ENCODE data around the gene MMP25.

MMP25 gene

DNA sequence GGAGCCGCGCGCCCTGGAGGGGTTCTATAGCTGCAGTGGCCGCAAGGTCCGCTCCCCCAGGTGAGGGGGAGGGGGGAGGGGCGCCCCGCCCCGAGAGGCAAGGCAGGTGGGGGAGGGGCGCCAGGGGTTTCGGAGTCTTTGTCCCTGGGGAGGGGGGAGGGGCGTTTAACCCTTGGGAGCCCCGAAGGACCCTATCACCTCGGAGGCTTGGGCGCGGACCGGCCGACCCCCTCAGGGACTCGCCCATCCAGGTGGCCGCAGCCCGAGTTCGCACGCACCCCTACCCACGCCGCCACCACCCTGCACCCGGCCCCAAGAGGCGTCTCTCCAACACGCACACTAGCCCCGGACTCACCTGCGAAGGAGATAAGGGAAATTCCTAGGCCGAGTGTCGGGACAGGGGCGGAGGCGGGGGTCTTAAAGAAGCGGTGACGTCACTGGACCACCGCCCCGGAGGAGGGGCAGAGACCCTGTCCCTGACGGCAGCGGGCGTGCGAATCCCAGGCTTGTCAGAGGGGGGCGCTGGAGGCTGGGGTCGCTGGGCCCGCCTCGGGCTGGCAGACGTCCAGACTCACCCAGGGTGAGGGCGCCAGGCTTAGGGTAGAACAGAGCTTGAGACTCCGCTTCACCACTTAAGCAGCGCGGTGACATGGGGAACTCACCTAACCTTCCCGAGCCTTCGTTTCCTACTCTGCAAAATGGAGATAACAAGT, 28.4 kb upstream of the MMP25 start, which contains the start of gene CLDN6:
Gene CLDN6 (minus strand): TSS at position 390 of the 713 bp plus-strand sequence. CDS start 2,162 bp downstream, outside the sequence.
- H3K4me1 ChIP-seq (ENCODE audit: control insufficient read depth, insufficient read depth, low read length): peaks cover 26% of the 10 kb centered on the region
- H3K27ac ChIP-seq (ENCODE audit: low read length): no peak within 1 kb of the TSS
- peak within 1 kb of the TSS; percentile 76 for H3K4me3 ChIP-seq (ENCODE audit: low read length)
- H3K36me3 ChIP-seq (ENCODE audit: control insufficient read depth, insufficient read depth, low read length): peaks cover 16% of the 10 kb centered on the region
- WGBS (ENCODE audit: insufficient coverage, insufficient read length): no CpG with 5 or more reads among the region's 52 CpGs
- DNase-seq (ENCODE audit: low read depth, low spot score): no peak
- H3K9me3 ChIP-seq (ENCODE audit: control insufficient read depth, insufficient read depth, low read length): no peaks in the 10 kb centered on the region
- H3K27me3 ChIP-seq (ENCODE audit: control insufficient read depth, insufficient read depth, low read length): no peaks in the 10 kb centered on the region

DNA sequence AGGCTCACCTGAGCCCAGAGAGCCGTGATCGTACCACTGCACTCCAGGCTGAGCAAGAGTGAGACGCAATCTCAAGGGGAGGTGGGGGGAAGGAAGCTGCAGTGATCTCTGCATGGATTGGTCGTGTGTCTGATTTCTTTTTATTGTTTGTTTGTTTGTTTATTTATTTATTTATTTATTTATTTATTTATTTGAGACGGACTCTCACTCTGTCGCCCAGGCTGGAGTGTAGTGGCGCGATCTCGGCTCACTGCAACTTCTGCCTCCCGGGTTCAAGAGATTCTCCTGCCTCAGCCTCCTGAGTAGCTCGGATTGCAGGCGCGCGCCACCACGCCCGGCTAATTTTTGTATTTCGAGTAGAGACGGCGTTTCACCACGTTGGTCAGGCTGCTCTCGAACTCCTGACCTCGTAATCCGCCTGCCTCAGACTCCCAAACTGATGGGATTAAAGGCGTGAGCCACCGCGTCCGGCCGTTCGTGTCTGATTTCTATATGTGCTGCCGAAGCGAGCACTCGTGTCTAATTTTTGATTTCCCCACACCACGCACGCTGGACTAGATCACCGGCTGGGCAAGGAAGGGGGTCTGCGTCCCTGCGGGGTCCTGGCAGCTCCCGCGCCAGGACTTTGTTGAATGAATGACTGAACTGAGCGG, 26.6 kb upstream of the MMP25 start:
- no CpG with 5 or more reads among the region's 40 CpGs for WGBS (ENCODE audit: insufficient coverage, insufficient read length)
- H3K9me3 ChIP-seq (ENCODE audit: control insufficient read depth, insufficient read depth, low read length): no peaks in the 10 kb centered on the region
- peaks cover 12% of the 10 kb centered on the region for H3K36me3 ChIP-seq (ENCODE audit: control insufficient read depth, insufficient read depth, low read length)
- H3K27me3 ChIP-seq (ENCODE audit: control insufficient read depth, insufficient read depth, low read length): no peaks in the 10 kb centered on the region
- peaks cover 10% of the 10 kb centered on the region for H3K4me1 ChIP-seq (ENCODE audit: control insufficient read depth, insufficient read depth, low read length)
- no peak for DNase-seq (ENCODE audit: low read depth, low spot score)
- H3K27ac ChIP-seq (ENCODE audit: low read length): no peak overlapping the region
- H3K4me3 ChIP-seq (ENCODE audit: low read length): peak overlapping the region; percentile 41; the same call in 1 of the 2 replicates

DNA sequence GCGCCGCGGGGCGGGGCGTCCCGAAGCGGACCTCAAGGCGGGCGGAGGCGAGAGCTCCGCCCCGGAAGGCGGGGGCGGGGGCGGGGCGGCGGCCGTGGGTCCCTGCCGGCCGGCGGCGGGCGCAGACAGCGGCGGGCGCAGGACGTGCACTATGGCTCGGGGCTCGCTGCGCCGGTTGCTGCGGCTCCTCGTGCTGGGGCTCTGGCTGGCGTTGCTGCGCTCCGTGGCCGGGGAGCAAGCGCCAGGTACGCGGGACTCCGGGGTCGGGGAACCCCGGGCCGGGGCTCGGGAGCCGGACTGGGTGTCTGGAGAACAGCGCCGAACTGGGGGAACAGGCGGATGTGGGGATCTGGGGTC, 26.1 kb upstream of the MMP25 start, which contains the start of gene TNFRSF12A:
Gene TNFRSF12A (plus strand): TSS at position 122 of the 357 bp plus-strand sequence. CDS start 30 bp downstream, at position 152.
- Histone ChIP-seq H3K27me3 (ENCODE audit: control insufficient read depth, insufficient read depth, low read length) (no peaks in the 10 kb centered on the region), H3K4me3 (ENCODE audit: low read length) (peak within 1 kb of the TSS; percentile 41), H3K4me1 (ENCODE audit: control insufficient read depth, insufficient read depth, low read length) (peaks cover 10% of the 10 kb centered on the region), H3K36me3 (ENCODE audit: control insufficient read depth, insufficient read depth, low read length) (peaks cover 12% of the 10 kb centered on the region), H3K9me3 (ENCODE audit: control insufficient read depth, insufficient read depth, low read length) (no peaks in the 10 kb centered on the region), H3K27ac (ENCODE audit: low read length) (no peak within 1 kb of the TSS)
- no CpG with 5 or more reads among the region's 49 CpGs for WGBS (ENCODE audit: insufficient coverage, insufficient read length)
- no peak for DNase-seq (ENCODE audit: low read depth, low spot score)

DNA sequence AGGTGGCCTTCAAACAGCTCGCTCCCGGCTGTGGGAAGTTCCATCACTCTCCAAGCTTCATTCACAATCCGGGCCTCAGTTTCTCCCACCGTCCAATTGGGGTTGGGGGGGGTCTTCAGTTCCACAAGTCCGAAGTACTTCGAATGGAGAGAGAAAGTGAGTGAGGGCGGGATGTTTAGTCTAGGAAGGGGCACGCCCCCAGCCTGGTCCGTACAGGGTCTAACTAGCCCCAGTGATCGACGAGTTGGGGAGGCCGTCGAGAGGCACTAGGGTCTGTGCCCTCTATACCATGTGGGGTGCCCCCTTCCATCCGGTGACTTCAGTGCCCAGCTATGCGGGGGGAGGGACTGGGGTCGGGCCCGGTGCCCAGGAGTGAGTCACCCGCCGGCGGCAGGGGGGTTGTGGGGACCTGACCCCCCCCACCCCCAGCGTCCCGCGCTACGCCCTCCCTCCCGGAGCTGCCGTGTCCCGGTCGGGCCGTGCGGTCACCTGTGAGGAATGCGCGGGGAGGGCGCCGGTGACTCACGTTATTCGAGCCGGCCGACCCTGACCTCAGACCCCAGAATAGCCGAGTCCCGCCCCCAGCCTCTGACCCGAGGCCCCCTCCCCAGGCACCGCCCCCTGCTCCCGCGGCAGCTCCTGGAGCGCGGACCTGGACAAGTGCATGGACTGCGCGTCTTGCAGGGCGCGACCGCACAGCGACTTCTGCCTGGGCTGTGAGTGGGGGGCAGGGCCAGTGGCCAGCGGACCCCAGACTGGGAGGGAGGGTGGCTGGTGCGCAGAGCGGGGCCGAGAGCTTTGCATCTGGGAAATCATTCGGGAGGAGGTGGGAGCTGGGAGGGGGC, 25.5 kb upstream of the MMP25 start:
- Histone ChIP-seq H3K36me3 (ENCODE audit: control insufficient read depth, insufficient read depth, low read length) (peaks cover 10% of the 10 kb centered on the region), H3K4me1 (ENCODE audit: control insufficient read depth, insufficient read depth, low read length) (peaks cover 8% of the 10 kb centered on the region), H3K9me3 (ENCODE audit: control insufficient read depth, insufficient read depth, low read length) (no peaks in the 10 kb centered on the region), H3K27ac (ENCODE audit: low read length) (no peak overlapping the region), H3K4me3 (ENCODE audit: low read length) (peak overlapping the region; percentile 41), H3K27me3 (ENCODE audit: control insufficient read depth, insufficient read depth, low read length) (no peaks in the 10 kb centered on the region)
- DNase-seq (ENCODE audit: low read depth, low spot score): no peak
- WGBS (ENCODE audit: insufficient coverage, insufficient read length): no CpG with 5 or more reads among the region's 57 CpGs

DNA sequence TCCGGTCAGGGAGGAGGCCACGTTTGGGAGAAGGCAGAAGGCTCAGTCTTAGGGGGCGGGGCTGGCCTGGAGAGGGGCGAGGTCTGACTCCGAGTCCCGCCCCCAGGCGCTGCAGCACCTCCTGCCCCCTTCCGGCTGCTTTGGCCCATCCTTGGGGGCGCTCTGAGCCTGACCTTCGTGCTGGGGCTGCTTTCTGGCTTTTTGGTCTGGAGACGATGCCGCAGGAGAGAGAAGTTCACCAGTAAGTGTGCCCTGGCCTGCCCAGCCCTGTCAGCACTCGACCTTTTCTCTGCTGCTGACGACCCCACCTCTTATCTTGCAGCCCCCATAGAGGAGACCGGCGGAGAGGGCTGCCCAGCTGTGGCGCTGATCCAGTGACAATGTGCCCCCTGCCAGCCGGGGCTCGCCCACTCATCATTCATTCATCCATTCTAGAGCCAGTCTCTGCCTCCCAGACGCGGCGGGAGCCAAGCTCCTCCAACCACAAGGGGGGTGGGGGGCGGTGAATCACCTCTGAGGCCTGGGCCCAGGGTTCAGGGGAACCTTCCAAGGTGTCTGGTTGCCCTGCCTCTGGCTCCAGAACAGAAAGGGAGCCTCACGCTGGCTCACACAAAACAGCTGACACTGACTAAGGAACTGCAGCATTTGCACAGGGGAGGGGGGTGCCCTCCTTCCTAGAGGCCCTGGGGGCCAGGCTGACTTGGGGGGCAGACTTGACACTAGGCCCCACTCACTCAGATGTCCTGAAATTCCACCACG, 24.7 kb upstream of the MMP25 start:
- Histone ChIP-seq H3K27ac (ENCODE audit: low read length) (no peak overlapping the region), H3K4me1 (ENCODE audit: control insufficient read depth, insufficient read depth, low read length) (peaks cover 5% of the 10 kb centered on the region), H3K36me3 (ENCODE audit: control insufficient read depth, insufficient read depth, low read length) (peaks cover 14% of the 10 kb centered on the region), H3K4me3 (ENCODE audit: low read length) (peak overlapping the region; percentile 41; the same call in 1 of the 2 replicates), H3K9me3 (ENCODE audit: control insufficient read depth, insufficient read depth, low read length) (no peaks in the 10 kb centered on the region), H3K27me3 (ENCODE audit: control insufficient read depth, insufficient read depth, low read length) (no peaks in the 10 kb centered on the region)
- WGBS (ENCODE audit: insufficient coverage, insufficient read length): no CpG with 5 or more reads among the region's 25 CpGs
- no peak for DNase-seq (ENCODE audit: low read depth, low spot score)

DNA sequence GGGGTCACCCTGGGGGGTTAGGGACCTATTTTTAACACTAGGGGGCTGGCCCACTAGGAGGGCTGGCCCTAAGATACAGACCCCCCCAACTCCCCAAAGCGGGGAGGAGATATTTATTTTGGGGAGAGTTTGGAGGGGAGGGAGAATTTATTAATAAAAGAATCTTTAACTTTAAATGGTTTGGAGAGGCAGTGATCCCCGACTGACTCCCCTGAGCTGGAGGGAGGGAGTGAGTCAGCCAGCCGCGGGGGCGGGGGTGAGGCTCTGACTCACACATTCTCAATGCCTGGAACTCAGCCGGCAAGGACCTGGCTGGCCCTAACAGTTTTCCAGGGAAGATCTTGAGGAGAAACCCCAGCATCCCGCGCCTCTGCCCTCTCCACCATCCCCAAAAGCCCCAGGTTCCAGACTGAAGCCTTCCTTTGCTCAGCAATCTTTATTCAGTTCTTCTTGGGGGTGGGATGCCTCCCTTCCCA, 24.1 kb upstream of the MMP25 start:
- Histone ChIP-seq H3K27me3 (ENCODE audit: control insufficient read depth, insufficient read depth, low read length) (no peaks in the 10 kb centered on the region), H3K9me3 (ENCODE audit: control insufficient read depth, insufficient read depth, low read length) (no peaks in the 10 kb centered on the region), H3K4me3 (ENCODE audit: low read length) (peak overlapping the region; percentile 6; the same call in 1 of the 2 replicates), H3K36me3 (ENCODE audit: control insufficient read depth, insufficient read depth, low read length) (peaks cover 18% of the 10 kb centered on the region), H3K4me1 (ENCODE audit: control insufficient read depth, insufficient read depth, low read length) (peaks cover 5% of the 10 kb centered on the region), H3K27ac (ENCODE audit: low read length) (no peak overlapping the region)
- no CpG with 5 or more reads among the region's 8 CpGs for WGBS (ENCODE audit: insufficient coverage, insufficient read length)
- DNase-seq (ENCODE audit: low read depth, low spot score): no peak

DNA sequence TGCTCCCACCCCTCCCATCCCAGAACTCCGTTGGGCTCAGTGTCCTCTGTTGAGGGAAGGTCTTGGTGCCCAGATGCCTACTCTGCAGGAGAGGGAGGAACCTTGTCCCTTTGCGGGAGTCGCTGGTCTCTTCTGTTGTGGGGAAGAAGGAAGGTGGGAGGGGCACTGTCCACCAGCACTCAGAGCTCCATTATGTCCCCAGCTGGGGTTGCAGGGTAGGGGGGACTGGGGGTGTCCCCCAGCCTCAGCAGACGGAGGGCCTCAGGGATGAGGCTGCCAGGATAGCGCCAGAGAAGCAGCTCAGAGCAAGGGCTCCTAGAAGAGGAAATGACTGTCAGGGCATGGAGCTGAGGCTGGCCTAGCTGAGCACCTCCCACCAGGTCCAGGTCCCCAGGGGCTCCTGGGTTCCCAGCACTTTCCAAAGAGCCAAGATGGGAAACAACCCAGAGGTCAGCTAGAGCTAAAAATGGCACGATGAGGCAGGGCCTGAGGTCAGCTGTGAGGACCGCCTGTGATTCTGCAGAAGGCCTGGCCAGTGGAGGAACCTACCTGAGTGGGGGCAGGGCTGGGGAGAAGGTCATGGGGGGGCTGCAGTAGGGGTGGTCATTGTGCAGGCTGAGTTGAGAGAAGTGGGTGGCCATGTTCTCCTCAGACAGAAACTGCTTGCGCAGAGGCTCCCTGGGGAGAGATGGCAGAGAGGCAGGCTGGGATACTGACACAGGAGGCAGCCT, 23.5 kb upstream of the MMP25 start:
- no CpG with 5 or more reads among the region's 8 CpGs for WGBS (ENCODE audit: insufficient coverage, insufficient read length)
- Histone ChIP-seq H3K27ac (ENCODE audit: low read length) (no peak overlapping the region), H3K4me1 (ENCODE audit: control insufficient read depth, insufficient read depth, low read length) (peaks cover 6% of the 10 kb centered on the region), H3K4me3 (ENCODE audit: low read length) (peak overlapping the region; percentile 60; the same call in 1 of the 2 replicates), H3K27me3 (ENCODE audit: control insufficient read depth, insufficient read depth, low read length) (no peaks in the 10 kb centered on the region), H3K9me3 (ENCODE audit: control insufficient read depth, insufficient read depth, low read length) (no peaks in the 10 kb centered on the region), H3K36me3 (ENCODE audit: control insufficient read depth, insufficient read depth, low read length) (peaks cover 18% of the 10 kb centered on the region)
- DNase-seq (ENCODE audit: low read depth, low spot score): no peak

DNA sequence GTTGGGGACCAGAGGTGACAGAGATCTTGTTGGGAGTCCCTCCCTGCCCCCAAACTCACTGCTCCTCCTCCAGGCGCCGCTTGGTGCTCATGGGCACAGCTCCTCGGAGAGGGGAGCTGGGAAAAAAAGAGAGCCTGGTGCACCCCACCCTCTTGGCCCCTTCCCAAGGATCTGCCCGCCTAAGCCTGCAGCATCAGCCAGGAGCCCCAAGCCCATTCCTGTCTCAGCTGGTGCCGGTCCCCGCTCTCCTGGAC, 23.0 kb upstream of the MMP25 start:
- no peaks in the 10 kb centered on the region for H3K27me3 ChIP-seq (ENCODE audit: control insufficient read depth, insufficient read depth, low read length)
- no CpG with 5 or more reads among the region's 6 CpGs for WGBS (ENCODE audit: insufficient coverage, insufficient read length)
- H3K4me3 ChIP-seq (ENCODE audit: low read length): peak overlapping the region; percentile 60; the same call in 1 of the 2 replicates
- H3K4me1 ChIP-seq (ENCODE audit: control insufficient read depth, insufficient read depth, low read length): peaks cover 6% of the 10 kb centered on the region
- H3K9me3 ChIP-seq (ENCODE audit: control insufficient read depth, insufficient read depth, low read length): no peaks in the 10 kb centered on the region
- DNase-seq (ENCODE audit: low read depth, low spot score): no peak
- no peak overlapping the region for H3K27ac ChIP-seq (ENCODE audit: low read length)
- H3K36me3 ChIP-seq (ENCODE audit: control insufficient read depth, insufficient read depth, low read length): peaks cover 18% of the 10 kb centered on the region

DNA sequence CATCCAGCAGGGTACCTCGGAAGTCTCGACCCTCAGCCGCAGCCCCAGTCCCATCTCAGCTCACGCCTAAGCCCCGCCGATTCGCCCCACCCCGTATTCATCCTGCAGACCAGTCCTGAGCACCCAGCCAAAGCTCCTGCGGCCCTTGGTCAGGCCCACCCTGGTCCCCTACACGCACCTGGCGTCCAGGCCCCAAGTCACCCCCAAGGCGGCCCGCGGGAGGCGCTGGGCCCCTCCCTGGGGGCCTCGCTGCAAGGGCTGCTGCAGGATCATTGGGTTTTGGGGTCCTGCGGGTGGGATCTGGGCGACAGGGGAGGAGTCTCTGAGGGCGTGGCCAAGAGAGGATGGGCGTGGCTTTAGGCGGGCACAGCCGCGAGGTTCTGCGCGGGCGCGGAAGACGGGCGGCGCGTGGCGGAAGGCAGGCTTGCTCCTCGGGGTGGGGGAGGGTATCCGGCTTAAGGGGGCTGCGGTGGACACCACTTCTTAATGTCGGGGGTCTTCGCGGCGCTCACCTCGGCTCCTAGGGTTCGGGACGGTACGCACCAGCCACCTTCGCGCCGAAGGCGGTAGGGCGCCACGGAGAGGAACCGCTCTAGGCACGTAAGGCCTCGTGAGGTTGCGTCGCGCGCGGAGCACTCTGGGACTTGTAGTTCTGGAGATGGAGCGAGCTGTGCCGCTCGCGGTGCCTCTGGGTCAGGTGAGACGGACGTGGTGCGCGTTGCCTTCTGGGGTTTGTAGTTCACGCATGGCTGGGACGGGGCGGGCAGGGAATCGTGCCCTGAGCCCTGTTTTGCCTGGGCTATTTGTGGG, 22.5 kb upstream of the MMP25 start, which contains the start of the genes HCFC1R1 and THOC6:
Gene HCFC1R1 (minus strand): TSS at position 274 of the 810 bp plus-strand sequence. CDS start 1 bp downstream, at position 273.
Gene THOC6 (plus strand): TSS at position 367 of the 810 bp plus-strand sequence. CDS start 292 bp downstream, at position 659.
- H3K4me3 ChIP-seq (ENCODE audit: low read length): peak within 1 kb of the TSS; percentile 60; the same call in 1 of the 2 replicates
- peaks cover 8% of the 10 kb centered on the region for H3K4me1 ChIP-seq (ENCODE audit: control insufficient read depth, insufficient read depth, low read length)
- no CpG with 5 or more reads among the region's 69 CpGs for WGBS (ENCODE audit: insufficient coverage, insufficient read length)
- H3K36me3 ChIP-seq (ENCODE audit: control insufficient read depth, insufficient read depth, low read length): peaks cover 18% of the 10 kb centered on the region
- H3K27ac ChIP-seq (ENCODE audit: low read length): no peak within 1 kb of the TSS
- no peak for DNase-seq (ENCODE audit: low read depth, low spot score)
- H3K27me3 ChIP-seq (ENCODE audit: control insufficient read depth, insufficient read depth, low read length): no peaks in the 10 kb centered on the region
- H3K9me3 ChIP-seq (ENCODE audit: control insufficient read depth, insufficient read depth, low read length): no peaks in the 10 kb centered on the region
